ENCODE results near the gene NGEF. TPM values are rescaled to one million over a fixed set of nuclear protein-coding genes. Genes with fewer than 3 reads are reported as not detected.

The NGEF gene
- polyA plus RNA-seq, 1 of the 3 experiments (the other 2 are of a cell fraction), result 1.4 TPM

DNA sequence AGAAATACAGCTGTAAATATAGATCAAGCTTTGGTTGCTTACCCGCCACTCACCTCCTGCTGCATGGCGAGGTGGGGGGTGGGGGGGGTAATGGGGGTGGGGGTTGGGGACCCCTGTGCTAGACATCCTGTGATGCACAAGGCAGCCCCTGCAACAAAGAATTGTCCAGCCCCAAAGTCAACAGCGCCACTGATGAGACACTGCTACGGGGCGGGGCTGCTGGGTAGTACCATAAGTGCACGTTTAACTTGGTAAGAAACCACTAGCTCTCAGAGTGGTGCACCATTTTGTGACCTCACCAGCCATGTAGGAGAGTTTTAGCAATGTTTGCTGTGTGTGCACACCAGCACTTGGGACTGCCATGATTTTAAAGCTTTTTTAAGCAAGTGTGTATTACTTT is 102.7 kb downstream of the NGEF start:
- no peaks in the 10 kb centered on the region for H3K9me2 ChIP-seq
- no peak overlapping the region for H3K4me2 ChIP-seq
- H3K79me2 ChIP-seq (ENCODE audit: insufficient read depth), result no peaks in the 10 kb centered on the region
- peaks cover 4% of the 10 kb centered on the region; the same call in 1 of the 2 replicates for H3K27me3 ChIP-seq (ENCODE audit: insufficient read depth)
- no peak for DNase-seq
- no peak overlapping the region for H3K9ac ChIP-seq
- H3K36me3 ChIP-seq (replicated peaks in 1 of 2; ENCODE audit: control insufficient read depth in 1 of 2, insufficient read depth in 2 of 2, low read length in 1 of 2), result no peaks in the 10 kb centered on the region
- H2AFZ ChIP-seq (ENCODE audit: low read depth), result no peak overlapping the region
- ChIA-PET POLR2A (no interaction called here), CTCF (interaction anchor here (1.5 kb wide), 1 partner anchor 143 kb away, joined by 5 read pairs; no protein-coding TSS in a partner anchor)
- WGBS (ENCODE audit: low lambda C conversion rate), result 66% methylated on average over 3 of the region's 6 CpGs
- no peaks in the 10 kb centered on the region for H3F3A ChIP-seq (replicated peaks; ENCODE audit: insufficient read depth)
- no peak overlapping the region for H3K4me3 ChIP-seq (ENCODE audit: low read depth in 2 of 2, low read length in 1 of 2)
- H3K9me3 ChIP-seq, result no peaks in the 10 kb centered on the region
- no peak overlapping the region for H3K27ac ChIP-seq (ENCODE audit: low read depth in 2 of 2, low read length in 1 of 2)
- TF ChIP-seq MEF2A (IDR thresholded peaks at IDR 0.05; ENCODE audit: borderline replicate concordance, low read depth) (no peak), CHD2 (IDR thresholded peaks at IDR 0.05; ENCODE audit: low read length, partially characterized antibody) (no peak), TAF1 (IDR thresholded peaks at IDR 0.05; ENCODE audit: borderline replicate concordance, low read depth, low read length) (no peak), MXI1 (IDR thresholded peaks at IDR 0.05; ENCODE audit: low read depth, low read length) (no peak)
- TF ChIP-seq, protein P1, sequence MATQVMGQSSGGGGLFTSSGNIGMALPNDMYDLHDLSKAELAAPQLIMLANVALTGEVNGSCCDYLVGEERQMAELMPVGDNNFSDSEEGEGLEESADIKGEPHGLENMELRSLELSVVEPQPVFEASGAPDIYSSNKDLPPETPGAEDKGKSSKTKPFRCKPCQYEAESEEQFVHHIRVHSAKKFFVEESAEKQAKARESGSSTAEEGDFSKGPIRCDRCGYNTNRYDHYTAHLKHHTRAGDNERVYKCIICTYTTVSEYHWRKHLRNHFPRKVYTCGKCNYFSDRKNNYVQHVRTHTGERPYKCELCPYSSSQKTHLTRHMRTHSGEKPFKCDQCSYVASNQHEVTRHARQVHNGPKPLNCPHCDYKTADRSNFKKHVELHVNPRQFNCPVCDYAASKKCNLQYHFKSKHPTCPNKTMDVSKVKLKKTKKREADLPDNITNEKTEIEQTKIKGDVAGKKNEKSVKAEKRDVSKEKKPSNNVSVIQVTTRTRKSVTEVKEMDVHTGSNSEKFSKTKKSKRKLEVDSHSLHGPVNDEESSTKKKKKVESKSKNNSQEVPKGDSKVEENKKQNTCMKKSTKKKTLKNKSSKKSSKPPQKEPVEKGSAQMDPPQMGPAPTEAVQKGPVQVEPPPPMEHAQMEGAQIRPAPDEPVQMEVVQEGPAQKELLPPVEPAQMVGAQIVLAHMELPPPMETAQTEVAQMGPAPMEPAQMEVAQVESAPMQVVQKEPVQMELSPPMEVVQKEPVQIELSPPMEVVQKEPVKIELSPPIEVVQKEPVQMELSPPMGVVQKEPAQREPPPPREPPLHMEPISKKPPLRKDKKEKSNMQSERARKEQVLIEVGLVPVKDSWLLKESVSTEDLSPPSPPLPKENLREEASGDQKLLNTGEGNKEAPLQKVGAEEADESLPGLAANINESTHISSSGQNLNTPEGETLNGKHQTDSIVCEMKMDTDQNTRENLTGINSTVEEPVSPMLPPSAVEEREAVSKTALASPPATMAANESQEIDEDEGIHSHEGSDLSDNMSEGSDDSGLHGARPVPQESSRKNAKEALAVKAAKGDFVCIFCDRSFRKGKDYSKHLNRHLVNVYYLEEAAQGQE (IDR thresholded peaks at IDR 0.05; ENCODE audit: low read depth, low read length), result no peak
- TF ChIP-seq, protein P2, sequence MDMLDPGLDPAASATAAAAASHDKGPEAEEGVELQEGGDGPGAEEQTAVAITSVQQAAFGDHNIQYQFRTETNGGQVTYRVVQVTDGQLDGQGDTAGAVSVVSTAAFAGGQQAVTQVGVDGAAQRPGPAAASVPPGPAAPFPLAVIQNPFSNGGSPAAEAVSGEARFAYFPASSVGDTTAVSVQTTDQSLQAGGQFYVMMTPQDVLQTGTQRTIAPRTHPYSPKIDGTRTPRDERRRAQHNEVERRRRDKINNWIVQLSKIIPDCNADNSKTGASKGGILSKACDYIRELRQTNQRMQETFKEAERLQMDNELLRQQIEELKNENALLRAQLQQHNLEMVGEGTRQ (IDR thresholded peaks at IDR 0.05; ENCODE audit: borderline replicate concordance, low read depth, low read length), result no peak
- TF ChIP-seq, protein P3, sequence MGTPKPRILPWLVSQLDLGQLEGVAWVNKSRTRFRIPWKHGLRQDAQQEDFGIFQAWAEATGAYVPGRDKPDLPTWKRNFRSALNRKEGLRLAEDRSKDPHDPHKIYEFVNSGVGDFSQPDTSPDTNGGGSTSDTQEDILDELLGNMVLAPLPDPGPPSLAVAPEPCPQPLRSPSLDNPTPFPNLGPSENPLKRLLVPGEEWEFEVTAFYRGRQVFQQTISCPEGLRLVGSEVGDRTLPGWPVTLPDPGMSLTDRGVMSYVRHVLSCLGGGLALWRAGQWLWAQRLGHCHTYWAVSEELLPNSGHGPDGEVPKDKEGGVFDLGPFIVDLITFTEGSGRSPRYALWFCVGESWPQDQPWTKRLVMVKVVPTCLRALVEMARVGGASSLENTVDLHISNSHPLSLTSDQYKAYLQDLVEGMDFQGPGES (IDR thresholded peaks at IDR 0.05; ENCODE audit: low read depth, low read length), result no peak
- TF ChIP-seq, protein P4, sequence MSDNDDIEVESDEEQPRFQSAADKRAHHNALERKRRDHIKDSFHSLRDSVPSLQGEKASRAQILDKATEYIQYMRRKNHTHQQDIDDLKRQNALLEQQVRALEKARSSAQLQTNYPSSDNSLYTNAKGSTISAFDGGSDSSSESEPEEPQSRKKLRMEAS (IDR thresholded peaks at IDR 0.05; ENCODE audit: low read depth), result no peak
- TF ChIP-seq, protein P5, sequence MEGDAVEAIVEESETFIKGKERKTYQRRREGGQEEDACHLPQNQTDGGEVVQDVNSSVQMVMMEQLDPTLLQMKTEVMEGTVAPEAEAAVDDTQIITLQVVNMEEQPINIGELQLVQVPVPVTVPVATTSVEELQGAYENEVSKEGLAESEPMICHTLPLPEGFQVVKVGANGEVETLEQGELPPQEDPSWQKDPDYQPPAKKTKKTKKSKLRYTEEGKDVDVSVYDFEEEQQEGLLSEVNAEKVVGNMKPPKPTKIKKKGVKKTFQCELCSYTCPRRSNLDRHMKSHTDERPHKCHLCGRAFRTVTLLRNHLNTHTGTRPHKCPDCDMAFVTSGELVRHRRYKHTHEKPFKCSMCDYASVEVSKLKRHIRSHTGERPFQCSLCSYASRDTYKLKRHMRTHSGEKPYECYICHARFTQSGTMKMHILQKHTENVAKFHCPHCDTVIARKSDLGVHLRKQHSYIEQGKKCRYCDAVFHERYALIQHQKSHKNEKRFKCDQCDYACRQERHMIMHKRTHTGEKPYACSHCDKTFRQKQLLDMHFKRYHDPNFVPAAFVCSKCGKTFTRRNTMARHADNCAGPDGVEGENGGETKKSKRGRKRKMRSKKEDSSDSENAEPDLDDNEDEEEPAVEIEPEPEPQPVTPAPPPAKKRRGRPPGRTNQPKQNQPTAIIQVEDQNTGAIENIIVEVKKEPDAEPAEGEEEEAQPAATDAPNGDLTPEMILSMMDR (IDR thresholded peaks at IDR 0.05), result no peak
- H4K20me1 ChIP-seq (ENCODE audit: insufficient read depth), result no peaks in the 10 kb centered on the region
- H3K4me1 ChIP-seq (ENCODE audit: control insufficient read depth in 1 of 2, insufficient read depth in 2 of 2, low read depth in 1 of 2, low read length in 1 of 2), result no peaks in the 10 kb centered on the region
